ENCODE measurements around the gene CEP131.

- TF ChIP-seq CEBPB (IDR thresholded peaks at IDR 0.05; ENCODE audit: low read depth, low read length): no peak
- no peak for TF ChIP-seq NFE2L2 (IDR thresholded peaks at IDR 0.05; ENCODE audit: low read depth, low read length)
Observed at GRCh38 chr17:81263371-81264181, 40.8 kb upstream of the CEP131 start.

Measured in IMR-90 (cell line).